GM19240 (cell line): ENCODE results near the gene ANK3.
"Not testable (repeated sequence)": the region's sequence is repeated elsewhere in the genome, so short reads cannot be mapped to it uniquely, and the experiment has no call there.

Experiments
- DNase-seq: peaks from one replicate; pipeline ENCODE4 v3.0.0; 2011; ENCODE audit warnings: low spot score; ENCODE audit not compliant: insufficient read length

The ANK3 gene

GRCh38 chr10:60310740-60311139 lies 78.9 kb downstream of the ANK3 start:
- no peak for DNase-seq

GRCh38 chr10:60309891-60310290 lies 79.8 kb downstream of the ANK3 start:
- no peak for DNase-seq

- DNase-seq = no peak
These were observed 80.3 kb downstream of the ANK3 start for GRCh38 chr10:60309371-60309770.

GRCh38 chr10:60305380-60305892 lies 84.2 kb downstream of the ANK3 start:
- no peak for DNase-seq

GRCh38 chr10:60304829-60305379 lies 84.8 kb downstream of the ANK3 start:
- no peak for DNase-seq

- no peak for DNase-seq
These were observed 85.9 kb downstream of the ANK3 start for GRCh38 chr10:60303778-60304177.

GRCh38 chr10:60299961-60300883 lies 89.5 kb downstream of the ANK3 start:
- DNase-seq = no peak

GRCh38 chr10:60299390-60299778 lies 90.3 kb downstream of the ANK3 start:
- DNase-seq = no peak

GRCh38 chr10:60298408-60299389 lies 91.0 kb downstream of the ANK3 start:
- no peak for DNase-seq

GRCh38 chr10:60296073-60296472 lies 93.6 kb downstream of the ANK3 start:
- DNase-seq = no peak

GRCh38 chr10:60295028-60295937 lies 94.4 kb downstream of the ANK3 start:
- DNase-seq = no peak

- DNase-seq = no peak
These were observed 96.0 kb downstream of the ANK3 start for GRCh38 chr10:60293581-60294175.

GRCh38 chr10:60292998-60293397 lies 96.7 kb downstream of the ANK3 start:
- DNase-seq = no peak

GRCh38 chr10:60292536-60292935 lies 97.1 kb downstream of the ANK3 start:
- not testable (repeated sequence) for DNase-seq

- DNase-seq = no peak
These were observed 98.2 kb downstream of the ANK3 start for GRCh38 chr10:60291344-60291930.

- DNase-seq = no peak
These were observed 99.1 kb downstream of the ANK3 start for GRCh38 chr10:60290558-60290957.

GRCh38 chr10:60289800-60290199 lies 99.9 kb downstream of the ANK3 start:
- DNase-seq = no peak

GRCh38 chr10:60288256-60288655 lies 101.4 kb downstream of the ANK3 start:
- DNase-seq = no peak

GRCh38 chr10:60286559-60286958 lies 103.1 kb downstream of the ANK3 start:
- DNase-seq = no peak

GRCh38 chr10:60283397-60283796 lies 106.3 kb downstream of the ANK3 start:
- no peak for DNase-seq
